Activated CD4-positive, alpha-beta T cell treated with anti-CD3 and anti-CD28 coated beads for 48 hours (primary cell): ENCODE data around the gene MGA.

Experiments
- DNase-seq: peaks from one replicate; pipeline ENCODE4 v3.0.0-alpha.2; 2020

The MGA gene

GRCh38 chr15:41789236-41789635, 129.0 kb downstream of the MGA start:
- DNase-seq: no peak

DNA sequence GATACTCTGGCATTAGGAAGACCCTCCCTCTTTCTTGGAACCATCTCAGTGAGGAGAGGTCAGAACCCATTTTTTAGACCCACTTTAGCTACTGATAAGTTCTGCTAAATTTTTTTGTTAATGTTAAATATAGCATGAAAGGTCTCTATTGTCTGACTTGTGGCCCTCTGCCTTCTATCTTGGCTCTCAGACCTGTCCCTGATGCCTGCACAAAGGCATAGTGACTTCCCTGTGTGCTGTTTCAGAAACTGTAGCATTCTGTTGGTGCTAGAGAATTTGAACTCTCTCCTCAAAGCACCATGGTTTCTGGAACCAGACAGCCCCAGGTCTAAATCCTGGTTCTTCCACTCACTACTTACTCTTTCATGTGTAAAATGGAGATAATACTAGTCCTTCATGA, 129.5 kb downstream of the MGA start:
- DNase-seq: no peak

DNA sequence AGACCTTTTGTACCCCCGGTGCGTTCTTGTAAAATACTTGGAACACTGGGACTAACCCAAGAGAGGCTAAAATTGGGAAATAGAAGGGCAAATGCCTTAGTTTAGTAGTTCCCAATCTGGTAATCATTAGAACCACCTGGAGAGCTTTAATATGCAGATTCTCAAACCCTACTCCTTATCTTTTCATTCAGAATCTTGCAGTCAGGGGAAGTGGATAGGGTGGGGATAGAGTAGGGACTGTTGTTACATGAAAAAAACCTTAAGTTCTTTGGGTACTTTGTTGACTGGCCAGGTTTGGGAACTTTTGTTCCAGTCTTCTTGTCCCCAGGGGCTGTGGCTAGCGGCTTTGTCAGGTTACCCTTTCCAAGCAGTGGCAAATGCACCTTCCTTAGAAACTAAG, 130.0 kb downstream of the MGA start:
- DNase-seq: no peak

DNA sequence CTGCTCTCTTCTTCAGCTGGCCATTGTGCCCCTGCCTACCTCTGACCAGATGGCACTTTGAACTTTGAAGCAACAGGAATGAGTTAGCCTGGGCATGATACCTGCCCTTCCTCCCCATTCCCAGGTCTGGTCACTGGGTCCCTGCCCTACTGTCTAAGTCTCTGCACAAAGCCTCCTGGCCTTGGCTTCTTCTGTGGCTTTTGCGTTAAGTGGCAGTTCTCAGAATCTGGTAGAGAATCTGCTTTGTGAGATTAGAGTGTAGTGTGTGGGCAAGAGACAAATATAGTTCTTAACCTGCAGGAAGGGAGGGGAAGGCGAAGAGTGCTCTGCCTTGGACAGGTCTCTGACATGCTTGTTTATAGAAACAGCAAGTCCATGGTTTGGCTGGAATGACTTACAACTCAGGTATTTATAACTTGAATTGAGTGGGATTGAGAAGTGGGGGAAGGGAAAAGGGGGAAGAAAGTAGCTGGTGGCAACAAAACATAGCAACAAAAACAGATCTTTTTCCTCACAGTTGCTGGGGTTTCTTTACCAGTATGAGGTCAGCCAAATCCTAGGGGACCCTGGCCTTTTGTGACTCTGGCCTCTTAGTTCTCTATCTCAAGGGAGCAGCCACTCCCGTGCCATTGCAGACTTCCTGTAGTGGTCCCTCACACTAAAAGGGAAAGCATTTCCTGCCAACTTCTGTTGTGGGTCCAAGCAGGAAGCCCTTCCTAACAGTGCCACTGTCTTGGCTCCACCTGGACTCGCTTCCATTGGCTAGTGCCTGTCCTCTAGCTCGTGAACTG, 130.7 kb downstream of the MGA start:
- no peak for DNase-seq

- DNase-seq: no peak
These were observed 131.3 kb downstream of the MGA start for GRCh38 chr15:41791547-41791937.

GRCh38 chr15:41792000-41792637, 131.9 kb downstream of the MGA start:
- DNase-seq: no peak

DNA sequence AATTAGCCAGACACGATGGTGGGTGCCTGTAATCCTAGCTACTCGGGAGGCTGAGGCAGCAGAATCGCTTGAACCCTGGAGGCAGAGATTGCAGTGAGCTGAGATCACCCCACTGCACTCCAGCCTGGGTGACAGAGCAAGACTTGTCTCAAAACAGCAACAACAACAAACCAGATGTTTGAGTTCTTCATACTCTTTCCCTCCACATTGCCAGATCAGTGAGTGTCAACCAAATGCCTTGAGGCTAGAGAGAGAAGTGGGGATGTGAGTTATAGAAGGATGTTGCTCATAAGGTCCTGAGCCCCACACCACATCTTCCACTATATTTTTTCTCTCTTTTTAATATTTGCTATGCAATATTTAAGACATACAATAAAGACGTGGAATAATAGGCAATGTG, 133.9 kb downstream of the MGA start:
- no peak for DNase-seq

- DNase-seq: no peak
These were observed 136.0 kb downstream of the MGA start for GRCh38 chr15:41795996-41796856.

- no peak for DNase-seq
These were observed 137.2 kb downstream of the MGA start for GRCh38 chr15:41797201-41797944.

GRCh38 chr15:41798607-41799487, 138.6 kb downstream of the MGA start:
- DNase-seq: no peak

- DNase-seq: no peak
These were observed 139.2 kb downstream of the MGA start for GRCh38 chr15:41799488-41799805.

GRCh38 chr15:41801185-41801584, 141.0 kb downstream of the MGA start:
- no peak for DNase-seq

DNA sequence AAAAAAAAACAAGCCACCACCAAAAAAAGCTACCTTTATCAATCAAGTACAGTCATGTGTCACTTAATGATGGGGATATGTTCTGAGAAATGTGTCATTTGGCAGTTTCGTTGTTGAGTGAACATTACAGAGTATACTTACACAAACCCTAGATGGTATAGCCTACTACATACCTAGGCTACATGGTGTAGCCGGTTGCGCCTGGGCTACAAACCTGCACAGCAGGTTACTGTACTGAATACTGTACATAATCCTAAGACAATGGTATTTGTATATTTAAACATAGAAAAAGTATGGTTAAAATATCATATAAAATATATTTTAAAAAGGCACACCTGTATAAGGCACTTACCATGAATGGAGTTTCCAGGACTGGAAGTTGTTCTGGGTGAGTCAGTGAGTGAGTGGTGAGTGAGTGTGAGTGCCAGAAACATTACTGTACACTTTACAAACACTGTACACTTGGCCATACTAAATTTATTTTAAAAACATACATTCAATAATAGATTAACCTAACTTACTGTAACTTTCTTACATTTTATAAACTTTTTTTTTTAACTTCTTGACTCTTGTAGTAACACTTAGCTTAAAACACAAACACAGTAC, 141.7 kb downstream of the MGA start:
- no peak for DNase-seq

DNA sequence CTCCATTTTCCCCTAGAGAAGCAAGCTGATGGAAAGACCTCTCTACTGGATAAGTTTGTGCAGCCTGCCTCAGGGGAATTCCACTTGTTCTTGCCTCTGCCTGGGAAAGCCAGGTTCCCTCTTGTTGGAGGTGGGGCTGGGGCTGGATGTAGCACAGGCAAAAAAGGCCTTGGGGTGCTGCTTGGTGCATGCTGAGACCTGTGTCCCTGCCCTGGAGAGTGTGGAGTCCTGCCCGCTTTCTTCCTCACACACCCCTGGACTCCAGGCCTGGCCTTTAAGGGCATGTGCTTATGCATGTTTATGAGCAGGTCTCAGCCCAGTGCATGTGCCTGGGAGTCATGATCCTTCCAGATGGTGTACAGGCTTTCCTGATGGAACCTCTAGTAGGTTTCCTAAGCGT, 144.2 kb downstream of the MGA start:
- no peak for DNase-seq

DNA sequence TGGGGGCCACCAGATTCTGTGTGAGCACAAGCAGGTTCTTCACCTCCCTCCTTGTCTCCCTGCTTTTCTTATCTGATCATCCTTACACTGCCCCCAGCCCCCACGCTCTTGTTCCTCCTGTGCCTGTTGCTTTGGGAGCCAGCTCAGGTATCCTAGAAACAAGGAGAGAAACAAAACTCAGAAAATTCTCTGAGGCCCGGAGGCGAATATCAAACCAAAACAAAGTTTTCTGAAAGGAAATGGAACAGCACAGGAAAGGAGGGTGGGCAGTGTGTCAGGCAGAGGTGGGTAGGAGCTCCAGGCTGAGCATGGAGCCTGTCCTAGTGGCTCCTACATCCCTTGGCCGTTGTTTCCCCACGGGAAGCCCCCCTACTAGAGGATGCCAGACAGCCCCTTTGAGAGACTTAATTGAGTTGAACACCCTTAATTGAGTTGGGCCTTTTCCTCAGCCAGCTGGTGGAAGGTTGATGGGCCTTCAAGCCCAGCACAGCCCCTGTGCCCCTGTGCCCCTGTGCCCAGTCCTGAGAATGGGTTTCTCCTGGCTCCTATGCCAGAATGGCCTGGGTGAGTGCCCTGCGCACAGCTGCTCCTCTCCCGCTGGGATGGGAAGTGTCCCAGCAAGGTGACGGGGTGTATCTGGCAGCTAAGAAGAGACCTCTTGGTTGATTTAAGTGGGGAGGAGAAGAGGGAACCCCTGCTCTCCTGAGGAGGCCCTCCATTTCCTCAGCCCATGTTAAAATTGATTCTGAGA, 144.9 kb downstream of the MGA start:
- no peak for DNase-seq

- no peak for DNase-seq
These were observed 145.5 kb downstream of the MGA start for GRCh38 chr15:41805711-41806110.

DNA sequence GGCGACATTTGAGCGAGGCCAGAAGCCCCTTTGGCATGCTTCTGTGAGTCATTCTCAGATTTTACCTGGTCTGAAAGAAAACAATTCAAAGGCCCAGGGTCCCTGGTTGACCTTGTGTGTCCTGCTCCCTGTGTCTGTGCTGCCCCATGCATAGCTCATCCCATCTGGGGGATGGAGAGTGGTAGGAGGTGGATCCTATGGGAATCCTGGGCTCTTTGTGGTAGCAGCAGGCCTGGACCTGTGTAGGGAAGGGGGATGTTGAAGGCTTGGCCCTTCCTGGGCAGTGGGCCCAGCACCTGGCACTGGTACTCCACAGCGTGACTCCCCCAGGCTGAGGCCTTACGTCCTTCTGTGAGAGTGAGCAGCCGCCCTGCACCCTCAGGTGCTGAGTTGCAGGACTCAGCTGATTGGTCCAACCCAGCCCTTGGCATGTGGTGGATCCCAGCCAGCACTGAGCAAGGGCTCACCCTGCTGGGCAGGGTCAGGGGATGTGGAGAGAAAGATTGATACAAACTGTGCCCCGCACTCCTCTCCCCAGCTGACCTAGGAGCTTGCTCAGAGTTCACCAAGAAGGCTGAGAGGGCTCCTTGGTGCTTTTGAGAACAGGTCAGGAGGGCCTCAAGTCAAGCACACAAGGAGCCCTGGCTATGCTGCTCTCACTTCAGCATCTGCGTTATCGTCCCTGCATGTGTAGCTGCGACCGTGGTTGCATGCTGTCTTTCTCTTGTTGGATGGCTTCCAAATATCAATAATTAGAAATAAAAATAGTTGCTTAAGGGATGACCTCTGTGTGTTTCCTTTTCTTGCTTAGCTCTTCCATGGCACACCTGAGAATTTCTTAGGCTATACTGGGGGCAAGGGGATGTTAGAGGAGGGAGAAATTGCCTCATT, 146.3 kb downstream of the MGA start:
- DNase-seq: no peak

DNA sequence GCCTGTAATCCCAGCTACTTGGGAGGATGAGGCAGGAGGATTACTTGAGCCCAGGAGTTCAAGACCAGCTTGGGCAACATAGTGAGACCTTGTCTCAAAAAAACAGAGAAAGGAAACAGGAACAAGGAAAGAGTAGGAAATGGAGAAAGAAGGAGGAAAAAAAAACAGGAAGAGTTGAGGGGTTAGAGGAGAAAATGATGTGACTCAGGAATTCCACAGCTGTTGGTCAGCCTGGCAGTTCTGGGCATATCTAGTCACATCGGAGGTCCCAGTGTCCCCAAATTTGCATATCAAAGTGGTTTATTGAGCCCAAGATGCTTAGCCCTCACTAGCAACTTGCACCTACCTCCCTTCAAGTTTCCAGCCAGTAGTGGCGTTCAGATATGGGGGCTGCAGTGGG, 148.9 kb downstream of the MGA start:
- DNase-seq: no peak

- DNase-seq: no peak
These were observed 149.5 kb downstream of the MGA start for GRCh38 chr15:41809526-41810220.
